ENCODE results near the gene ZNF888.
"Not testable (repeated sequence)": the region's sequence is repeated elsewhere in the genome, so short reads cannot be mapped to it uniquely, and the experiment has no call there.

The ZNF888 gene

GRCh38 chr19:52880895-52881389 is 42.3 kb downstream of the ZNF888 start:
- TF ChIP-seq REST (IDR thresholded peaks at IDR 0.05; ENCODE audit: insufficient read depth in 1 of 2, low read depth in 2 of 2, low read length in 2 of 2) (no peak), POLR2AphosphoS5 (IDR thresholded peaks at IDR 0.05; ENCODE audit: low read depth, low read length) (no peak), TAF1 (IDR thresholded peaks at IDR 0.05; ENCODE audit: borderline replicate concordance, insufficient read depth, low read length) (no peak), SIN3A (IDR thresholded peaks at IDR 0.05; ENCODE audit: borderline replicate concordance, insufficient read depth, low read length) (no peak), FOXP2 (optimal IDR thresholded peaks at IDR 0.05; ENCODE audit: borderline replicate concordance, extremely low read depth, extremely low read length, insufficient read depth) (no peak)

GRCh38 chr19:52871466-52871865 is 51.8 kb downstream of the ZNF888 start:
- TF ChIP-seq REST (IDR thresholded peaks at IDR 0.05; ENCODE audit: insufficient read depth in 1 of 2, low read depth in 2 of 2, low read length in 2 of 2) (no peak), SIN3A (IDR thresholded peaks at IDR 0.05; ENCODE audit: borderline replicate concordance, insufficient read depth, low read length) (no peak), TAF1 (IDR thresholded peaks at IDR 0.05; ENCODE audit: borderline replicate concordance, insufficient read depth, low read length) (no peak), POLR2AphosphoS5 (IDR thresholded peaks at IDR 0.05; ENCODE audit: low read depth, low read length) (no peak), FOXP2 (optimal IDR thresholded peaks at IDR 0.05; ENCODE audit: borderline replicate concordance, extremely low read depth, extremely low read length, insufficient read depth) (no peak)

GRCh38 chr19:52857378-52858191 is 65.6 kb downstream of the ZNF888 start, which contains the start of gene ZNF468:
Gene ZNF468, minus strand, starts transcription at chr19:52857619. Its CDS starts 3,347 bp downstream, at chr19:52854272.
- not testable (repeated sequence) for TF ChIP-seq FOXP2 (optimal IDR thresholded peaks at IDR 0.05; ENCODE audit: borderline replicate concordance, extremely low read depth, extremely low read length, insufficient read depth); POLR2AphosphoS5 (IDR thresholded peaks at IDR 0.05; ENCODE audit: low read depth, low read length); REST (IDR thresholded peaks at IDR 0.05; ENCODE audit: insufficient read depth in 1 of 2, low read depth in 2 of 2, low read length in 2 of 2)
